K562 (cell line): ENCODE results near the gene LTK. TPM values are rescaled to one million over a fixed set of nuclear protein-coding genes. Genes with fewer than 3 reads are reported as not detected.

Source experiments
- BACH1 ChIP-seq: fragments of 200-800 bp; sonication (Bioruptor generic); IDR thresholded peaks from 2 replicates; pipeline ENCODE4 v1.6.1; 2016; ENCODE audit warnings: missing genetic modification characterization, missing compliant biosample characterization
- BRD9 ChIP-seq: fragments of 450-650 bp; IDR thresholded peaks from 2 replicates; pipeline ENCODE4 v1.6.1; 2018; ENCODE audit warnings: low read depth; ENCODE audit not compliant: partially characterized antibody
- E2F1 ChIP-seq: sonication (generic); formaldehyde crosslinking; IDR thresholded peaks from 2 replicates; pipeline ENCODE4 v1.8.1; 2023; ENCODE audit warnings: mild to moderate bottlenecking, missing genetic modification reagents, moderate library complexity
- KDM4B ChIP-seq, 2 experiments: fragments of 450-650 bp in 1 of 2; sonication (generic) in 1 of 2; IDR thresholded peaks; 2 replicates each; pipeline ENCODE4 v1.6.1; 2016 to 2017; ENCODE audit warnings: borderline replicate concordance in 2 of 2, antibody characterized with exemption in 1 of 2, low read depth in 1 of 2, mild to moderate bottlenecking in 1 of 2
- PRMT5 ChIP-seq: sonication (generic); formaldehyde crosslinking; IDR thresholded peaks from 2 replicates; pipeline ENCODE4 v1.5.0; 2020; ENCODE audit warnings: missing genetic modification reagents
- RREB1 ChIP-seq: fragments of 250-450 bp; sonication (Bioruptor Pico); IDR thresholded peaks from 2 replicates; pipeline ENCODE4 v1.4.0; 2020
- SAP30 ChIP-seq: fragments of 200-600 bp; sonication (generic); IDR thresholded peaks from 2 replicates; pipeline ENCODE4 v1.6.1; 2012; ENCODE audit warnings: borderline replicate concordance, low read depth, mild to moderate bottlenecking, moderate library complexity, low read length, control low read depth, inconsistent platforms; ENCODE audit not compliant: insufficient read depth, poor library complexity, severe bottlenecking
- TCFL5 ChIP-seq: fragments of 250-450 bp; sonication (Bioruptor Pico); conservative IDR thresholded peaks from 2 replicates; pipeline ENCODE4 v1.6.1; 2021; ENCODE audit warnings: mild to moderate bottlenecking, moderate library complexity, matching md5 sums
- ZNF212 ChIP-seq: fragments of 450-650 bp; formaldehyde crosslinking; IDR thresholded peaks from 2 replicates; pipeline ENCODE4 v1.4.0; 2020; ENCODE audit warnings: mild to moderate bottlenecking
- ZNF318 ChIP-seq, 2 experiments: fragments of 450-650 bp; IDR thresholded peaks; 2 replicates each; pipeline ENCODE4 v1.6.1; 2016; ENCODE audit warnings: mild to moderate bottlenecking in 2 of 2, borderline replicate concordance in 1 of 2, low read depth in 1 of 2, moderate library complexity in 1 of 2
- ZNF511 ChIP-seq: sonication (generic); formaldehyde crosslinking; IDR thresholded peaks from 2 replicates; pipeline ENCODE4 v1.8.0; 2022; ENCODE audit warnings: mild to moderate bottlenecking, missing genetic modification reagents
- ZNF780A ChIP-seq: fragments of 250-450 bp; sonication (Bioruptor Pico); IDR thresholded peaks from 2 replicates; pipeline ENCODE4 v1.5.0; 2021; ENCODE audit warnings: mild to moderate bottlenecking
- polyA plus RNA-seq, 8 experiments: library from polyadenylated mRNA; depleted of rRNA in 4 of 8; stranded (reverse) in 5 of 8; unstranded in 3 of 8; fragments of >200 nt; fragmentation: Nextera tagmentation in 2 of 8; fragmentation: Illumina TruSeq in 1 of 8; extraction: Ambion mirVana in 2 of 8; extraction: Trizol in 1 of 8; gene quantifications; 2 replicates each; pipeline versions ENCODE4 v1.2.1 to v1.2.3, GENCODE V29; 2011 to 2014; ENCODE audit warnings: inconsistent platforms in 1 of 8, missing spikeins in 1 of 8
- total RNA-seq, 7 experiments: library from RNA; depleted of rRNA in 6 of 7; stranded (reverse); fragments of >200 nt in 6 of 7; fragmentation: Illumina TruSeq in 2 of 7; extraction: Trizol in 2 of 7; gene quantifications; 2 replicates each; pipeline versions ENCODE4 v1.2.1 to v1.2.3, GENCODE V29; 2011 to 2021; ENCODE audit warnings: low replicate concordance in 1 of 7

LTK gene
- total and polyA plus RNA-seq, 9 of the 15 experiments (the other 6 are each of a cell fraction or from before 2014, with no cell fraction given) = 0.25 to 4.4 (median 1.8) TPM

- TF ChIP-seq RREB1 (CRISPR knock-in tag) (no peak), KDM4B (IDR thresholded peaks at IDR 0.05; ENCODE audit: borderline replicate concordance in 2 of 2, low read depth in 1 of 2) (no peak), ZNF511 (no peak), ZNF780A (CRISPR knock-in tag) (no peak), PRMT5 (CRISPR knock-in tag) (no peak), TCFL5 (no peak), SAP30 (no peak), ZNF212 (CRISPR knock-in tag) (no peak), ZNF318 (IDR thresholded peaks at IDR 0.05; ENCODE audit: borderline replicate concordance in 1 of 2, low read depth in 1 of 2) (no peak), BRD9 (no peak), E2F1 (CRISPR knock-in tag) (no peak), BACH1 (tag) (no peak)
Observed at GRCh38 chr15:41562784-41563198, 49.2 kb upstream of the LTK start (continued).
